IMR-90 (cell line): ENCODE measurements around the gene CFAP161. TPM values are rescaled to one million over a fixed set of nuclear protein-coding genes. Genes with fewer than 3 reads are reported as not detected.

ENCODE experiments used
- ATAC-seq: fragments of 200-7000 bp; cut with Tn5 transposase; 2 replicates; pipeline ENCODE4 v1.9.1; 2020; ENCODE audit warnings: low read depth, mild to moderate bottlenecking, moderate library complexity
- BruUV-seq: library from RNA; stranded (reverse); fragments of 400-500 nt; replicated peaks from 2 replicates; lab custom pipeline; 2021; lab: Mats Ljungman, UMichigan
- CTCF ChIA-PET: fragments of 300-600 bp; formaldehyde crosslinking; extraction: SDS; loops from one replicate; lab custom pipeline; 2021; ENCODE audit warnings: antibody characterized with exemption; lab: Yijun Ruan, JAX
- POLR2A ChIA-PET: fragments of 300-600 bp; sonication (Branson Sonifier 250); formaldehyde crosslinking; loops from one replicate; lab custom pipeline; 2022; ENCODE audit warnings: antibody characterized with exemption; ENCODE audit not compliant: unreplicated experiment; lab: Charles Lee
- DNase-seq: peaks from one replicate; pipeline ENCODE4 v3.0.0; 2013
- H2AFZ ChIP-seq: replicated peaks from 2 replicates; pipeline ENCODE3; 2013; ENCODE audit warnings: low read length, mild to moderate bottlenecking; ENCODE audit not compliant: poor library complexity
- H2AK5ac ChIP-seq: 2 replicates; pipeline ENCODE4 v1.6.1; 2013; ENCODE audit warnings: low read depth, low read length, inconsistent platforms
- H2AK9ac ChIP-seq: replicated peaks from 2 replicates; pipeline ENCODE3; 2013; ENCODE audit warnings: mild to moderate bottlenecking, low read depth, low read length, moderate library complexity; ENCODE audit not compliant: poor library complexity
- H2BK120ac ChIP-seq: 2 replicates; pipeline ENCODE4 v1.6.1; 2013; ENCODE audit warnings: low read depth, low read length, inconsistent platforms
- H2BK15ac ChIP-seq: 3 replicates; pipeline ENCODE4 v1.6.1; 2013; ENCODE audit warnings: low read depth, low read length, inconsistent platforms
- H2BK20ac ChIP-seq: 2 replicates; pipeline ENCODE4 v1.6.1; 2013; ENCODE audit warnings: low read depth, mild to moderate bottlenecking, inconsistent platforms, low read length, moderate library complexity
- H2BK5ac ChIP-seq: 2 replicates; pipeline ENCODE4 v1.6.1; 2013; ENCODE audit warnings: mild to moderate bottlenecking, low read depth, low read length, inconsistent platforms; ENCODE audit not compliant: poor library complexity, severe bottlenecking
- H3K14ac ChIP-seq: replicated peaks from 2 replicates; pipeline ENCODE4 v1.6.1; 2013; ENCODE audit warnings: low read depth, low read length, inconsistent platforms
- H3K18ac ChIP-seq: 2 replicates; pipeline ENCODE4 v1.6.1; 2013; ENCODE audit warnings: low read depth, low read length, control low read depth
- H3K23ac ChIP-seq: 2 replicates; pipeline ENCODE4 v1.6.1; 2013; ENCODE audit warnings: low read depth, low read length, inconsistent platforms
- H3K27ac ChIP-seq: 2 replicates; pipeline ENCODE4 v1.5.1; 2013; ENCODE audit warnings: mild to moderate bottlenecking, control low read depth, low read length; ENCODE audit not compliant: insufficient read depth
- H3K27me3 ChIP-seq: 2 replicates; pipeline ENCODE4 v1.6.1; 2013; ENCODE audit warnings: low read length; ENCODE audit not compliant: control insufficient read depth, insufficient read depth
- H3K36me3 ChIP-seq: 2 replicates; pipeline ENCODE4 v1.6.1; 2013; ENCODE audit warnings: low read length, mixed read lengths; ENCODE audit not compliant: control insufficient read depth, insufficient read depth
- H3K4ac ChIP-seq: 2 replicates; pipeline ENCODE4 v1.6.1; 2013; ENCODE audit warnings: low read depth, low read length, inconsistent platforms
- H3K4me1 ChIP-seq: 2 replicates; pipeline ENCODE4 v1.6.1; 2013; ENCODE audit warnings: low read length, mixed read lengths; ENCODE audit not compliant: control insufficient read depth, insufficient read depth
- H3K4me2 ChIP-seq: 2 replicates; pipeline ENCODE4 v1.6.1; 2013; ENCODE audit warnings: low read depth, mild to moderate bottlenecking, control low read depth, low read length, moderate library complexity
- H3K4me3 ChIP-seq: 2 replicates; pipeline ENCODE4 v1.5.1; 2013; ENCODE audit warnings: low read depth, mild to moderate bottlenecking, control low read depth, low read length, moderate library complexity; ENCODE audit not compliant: insufficient read depth
- H3K56ac ChIP-seq: 2 replicates; pipeline ENCODE4 v1.6.1; 2013; ENCODE audit warnings: low read length, inconsistent platforms; ENCODE audit not compliant: insufficient read depth; ENCODE audit errors: extremely low read depth
- H3K79me1 ChIP-seq, 2 experiments: 2 replicates each; pipeline ENCODE4 v1.6.1; 2013; ENCODE audit warnings: low read length in 2 of 2, inconsistent platforms in 1 of 2, low read depth in 1 of 2
- H3K9ac ChIP-seq: 2 replicates; pipeline ENCODE4 v1.6.1; 2013; ENCODE audit warnings: low read depth, low read length, control low read depth
- H3K9me1 ChIP-seq: 2 replicates; pipeline ENCODE4 v1.6.1; 2013; ENCODE audit warnings: low read length, inconsistent platforms; ENCODE audit not compliant: insufficient read depth
- H3K9me3 ChIP-seq: 2 replicates; pipeline ENCODE4 v1.6.1; 2013; ENCODE audit warnings: low read length; ENCODE audit not compliant: control insufficient read depth, insufficient read depth
- H4K20me1 ChIP-seq: 2 replicates; pipeline ENCODE4 v1.6.1; 2013; ENCODE audit warnings: low read length, inconsistent platforms; ENCODE audit not compliant: insufficient read depth
- H4K5ac ChIP-seq: 2 replicates; pipeline ENCODE4 v1.6.1; 2013; ENCODE audit warnings: mild to moderate bottlenecking, low read depth, low read length, control low read depth
- H4K8ac ChIP-seq, 2 experiments: 2 replicates each; pipeline ENCODE4 v1.6.1; 2013; ENCODE audit warnings: low read depth in 2 of 2, low read length in 2 of 2, control low read depth in 1 of 2, inconsistent platforms in 1 of 2
- H4K91ac ChIP-seq: 2 replicates; pipeline ENCODE4 v1.6.1; 2013; ENCODE audit warnings: low read depth, low read length, inconsistent platforms; ENCODE audit not compliant: insufficient read depth
- CHD1 ChIP-seq: IDR thresholded peaks from 2 replicates; pipeline ENCODE4 v1.6.1; 2012; ENCODE audit warnings: low read depth, low read length, improper control_type of control experiment
- CTCF ChIP-seq: conservative IDR thresholded peaks from 2 replicates; pipeline ENCODE4 v1.5.1; 2012; ENCODE audit warnings: mild to moderate bottlenecking, low read depth, low read length, improper control_type of control experiment
- ELK1 ChIP-seq: fragments of 150-350 bp; IDR thresholded peaks from 2 replicates; pipeline ENCODE4 v1.6.1; 2016; ENCODE audit warnings: low read depth, mild to moderate bottlenecking, low read length, moderate library complexity, borderline replicate concordance
- FOS ChIP-seq: fragments of 150-350 bp; IDR thresholded peaks from 2 replicates; pipeline ENCODE4 v1.6.1; 2016; ENCODE audit warnings: low read depth, low read length
- MAZ ChIP-seq: IDR thresholded peaks from 2 replicates; pipeline ENCODE4 v1.6.1; 2012; ENCODE audit warnings: low read depth, mild to moderate bottlenecking, low read length, improper control_type of control experiment, moderate library complexity, borderline replicate concordance
- MXI1 ChIP-seq: IDR thresholded peaks from 2 replicates; pipeline ENCODE4 v1.6.1; 2012; ENCODE audit warnings: low read depth, mild to moderate bottlenecking, low read length, moderate library complexity, borderline replicate concordance
- RAD21 ChIP-seq: IDR thresholded peaks from 2 replicates; pipeline ENCODE4 v1.6.1; 2012; ENCODE audit warnings: low read length, improper control_type of control experiment
- RFX5 ChIP-seq: IDR thresholded peaks from 2 replicates; pipeline ENCODE4 v1.8.0; 2012; ENCODE audit warnings: low read depth, mild to moderate bottlenecking, low read length, moderate library complexity
- SMC3 ChIP-seq: fragments of 150-350 bp; IDR thresholded peaks from 2 replicates; pipeline ENCODE4 v1.6.1; 2016; ENCODE audit warnings: low read depth, mild to moderate bottlenecking, antibody characterized with exemption, low read length, moderate library complexity
- USF2 ChIP-seq: fragments of 150-350 bp; IDR thresholded peaks from 2 replicates; pipeline ENCODE4 v1.6.1; 2017; ENCODE audit warnings: mild to moderate bottlenecking, antibody characterized with exemption, low read length, low read depth
- WGBS, 2 experiments: methylation state at CpG; one replicate each; pipeline versions ENCODE4 v1.1.5 to v1.1.7; 2013; ENCODE audit warnings: missing lambda C conversion rate in 2 of 2; ENCODE audit not compliant: insufficient read length in 1 of 2; ENCODE audit errors: extremely low coverage in 2 of 2; 5-methylcytosine and 5-hydroxymethylcytosine counted together
- dilution Hi-C: fragments of 300-500 bp; cut with HindIII; formaldehyde crosslinking; loops from one replicate; pipeline ENCODE4 v1.14.3; 2018; ENCODE audit warnings: low sequenced_read_pairs; ENCODE audit not compliant: unreplicated experiment
- in situ Hi-C: fragments of 300-500 bp; cut with MboI; formaldehyde crosslinking; loops from 3 replicates; pipeline ENCODE4 v1.14.3; 2019; ENCODE audit warnings: low sequenced_read_pairs, inconsistent platforms, mixed read lengths
- intact Hi-C: fragments of 100-400 bp; cut with micrococcal nuclease; formaldehyde crosslinking; loops from 2 replicates; pipeline ENCODE4 v1.10.0; 2022
- polyA plus RNA-seq, 3 experiments: library from polyadenylated mRNA; depleted of rRNA; stranded (reverse); fragments of >200 nt; gene quantifications; 2 replicates each; pipeline ENCODE4 v1.2.3, GENCODE V29; 2012; ENCODE audit warnings: low replicate concordance in 1 of 3
- total RNA-seq: library from RNA; depleted of rRNA; stranded (reverse); fragments of >200 nt; gene quantifications from 2 replicates; pipeline ENCODE4 v1.2.3, GENCODE V29; 2012

Gene CFAP161
- total and polyA plus RNA-seq, 2 of the 4 experiments (the other 2 are of a cell fraction): not detected

- no peaks in the 10 kb centered on the region for H3K9me3 ChIP-seq
- H3K4me3 ChIP-seq: no peak overlapping the region
- H2AFZ ChIP-seq: no peak overlapping the region
- H3K14ac ChIP-seq: no peak overlapping the region
- DNase-seq: no peak
- H2AK9ac ChIP-seq: no peak overlapping the region
- H2BK5ac ChIP-seq: no peak overlapping the region
- no peak overlapping the region for H2BK120ac ChIP-seq
- TF ChIP-seq RAD21 (no peak), RFX5 (no peak), ELK1 (no peak), MXI1 (no peak), SMC3 (no peak), USF2 (no peak), FOS (no peak), CHD1 (no peak), CTCF (no peak), MAZ (no peak)
- no peak overlapping the region for H2BK20ac ChIP-seq
- no peaks in the 10 kb centered on the region for H3K36me3 ChIP-seq
- H3K18ac ChIP-seq: no peak overlapping the region
- in situ Hi-C loops: no loop called here
- intact Hi-C loops: loop anchor here (5.0 kb wide), 1 partner anchor 95 kb away; the partner anchor contains the start of gene TLNRD1
- H2BK15ac ChIP-seq: no peak overlapping the region
- no peak overlapping the region for H3K4ac ChIP-seq
- CTCF ChIA-PET: no interaction called here
- no peak overlapping the region for H4K91ac ChIP-seq
- BruUV-seq: no TSS peak
- H3K9ac ChIP-seq: no peak overlapping the region
- H3K23ac ChIP-seq: no peak overlapping the region
- dilution Hi-C loops: no loop called here
- H3K4me2 ChIP-seq: no peak overlapping the region
- H3K79me1 ChIP-seq: no peaks in the 10 kb centered on the region
- H3K9me1 ChIP-seq: peaks cover 5% of the 10 kb centered on the region; the same call in 1 of the 2 replicates
- H4K8ac ChIP-seq: no peak overlapping the region
- H3K56ac ChIP-seq: no peak overlapping the region
- H4K5ac ChIP-seq: no peak overlapping the region
- WGBS, 2 experiments: no CpG with 5 or more reads among the region's 10 CpGs
- ATAC-seq: no peak
- POLR2A ChIA-PET: no interaction called here
- no peak overlapping the region for H3K27ac ChIP-seq
- H2AK5ac ChIP-seq: no peak overlapping the region
- H3K27me3 ChIP-seq: no peaks in the 10 kb centered on the region
- no peaks in the 10 kb centered on the region for H4K20me1 ChIP-seq
- H3K4me1 ChIP-seq: peaks cover 3% of the 10 kb centered on the region; the same call in 1 of the 2 replicates
Observed at GRCh38 chr15:81097116-81097889, 36.8 kb upstream of the CFAP161 start.
